Chondrocyte (in vitro differentiated cells): ENCODE results near the gene DPH2. TPM values are rescaled to one million over a fixed set of nuclear protein-coding genes. Genes with fewer than 3 reads are reported as not detected.

ENCODE experiments used
- DNase-seq: peaks from one replicate; pipeline ENCODE4 v3.0.0; 2021; ENCODE audit warnings: mixed read lengths, low spot score
- H3K27ac Mint-ChIP-seq: one replicate; pipeline ENCODE4 v1.8.0; 2021; ENCODE audit warnings: mild to moderate bottlenecking, moderate library complexity, mixed read lengths; ENCODE audit not compliant: unreplicated experiment
- H3K27me3 Mint-ChIP-seq: 2 replicates; pipeline ENCODE4 v1.8.0; 2021; ENCODE audit warnings: low read depth, mixed read lengths
- H3K36me3 Mint-ChIP-seq: 2 replicates; pipeline ENCODE4 v1.8.0; 2021; ENCODE audit warnings: low read depth, mixed read lengths
- H3K4me1 Mint-ChIP-seq: 2 replicates; pipeline ENCODE4 v1.8.0; 2021; ENCODE audit warnings: low read depth, mild to moderate bottlenecking, mixed read lengths
- H3K4me3 Mint-ChIP-seq: one replicate; pipeline ENCODE4 v1.8.0; 2021; ENCODE audit warnings: mild to moderate bottlenecking, moderate library complexity, mixed read lengths; ENCODE audit not compliant: unreplicated experiment
- H3K9me3 Mint-ChIP-seq: 2 replicates; pipeline ENCODE4 v1.8.0; 2021; ENCODE audit warnings: low read depth, mixed read lengths
- CTCF ChIP-seq: fragments of 200-600 bp; sonication (generic); IDR thresholded peaks from 2 replicates; pipeline ENCODE4 v1.5.0; 2021; ENCODE audit warnings: antibody characterized with exemption, mild to moderate bottlenecking, moderate library complexity
- total RNA-seq: library from RNA; stranded (reverse); gene quantifications from 3 replicates; pipeline ENCODE4 v1.2.1, GENCODE V29; 2021

The DPH2 gene
- total RNA-seq, 1 donor from 2014 or later = 22.4 TPM

DNA sequence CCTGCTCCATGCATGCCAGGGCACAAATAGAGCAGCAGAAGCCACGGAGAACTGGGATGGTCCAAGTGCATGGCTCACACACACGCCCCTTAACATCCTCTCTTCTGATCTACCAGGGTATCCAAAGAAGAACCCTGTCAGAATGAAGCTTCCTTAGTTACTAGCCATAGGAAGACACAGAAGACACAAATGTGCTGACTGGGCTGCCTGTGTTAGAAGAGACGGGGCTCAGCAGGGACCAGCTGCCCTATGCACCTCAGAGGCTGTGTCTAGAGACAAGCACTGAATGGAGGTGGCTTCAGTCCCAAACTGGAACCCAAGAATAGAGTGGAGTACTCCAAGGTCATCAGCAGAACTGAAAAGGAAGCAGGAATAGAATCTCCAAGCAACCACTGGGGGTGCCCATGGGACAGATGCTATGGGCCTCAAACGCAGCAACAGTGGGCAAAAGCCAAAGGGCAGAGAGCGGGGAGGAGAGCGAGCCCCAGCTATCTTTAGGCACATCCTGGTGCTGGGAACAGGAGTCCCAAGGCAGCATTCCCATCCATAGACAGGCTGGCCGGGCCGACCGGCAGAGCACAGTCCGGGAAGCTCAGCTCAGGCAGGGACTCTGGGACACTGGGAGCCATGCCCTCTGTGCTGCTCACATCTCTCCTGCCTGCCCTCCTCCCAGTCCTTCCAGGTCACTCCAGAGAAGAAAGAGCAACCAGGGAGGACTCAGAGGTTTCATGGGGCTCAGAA lies 51.9 kb downstream of the DPH2 start:
- H3K4me3 Mint-ChIP-seq = no peak overlapping the region
- H3K27ac Mint-ChIP-seq = no peak overlapping the region
- peaks cover 6% of the 10 kb centered on the region for H3K4me1 Mint-ChIP-seq
- H3K36me3 Mint-ChIP-seq = peaks cover 17% of the 10 kb centered on the region
- no peaks in the 10 kb centered on the region for H3K9me3 Mint-ChIP-seq
- DNase-seq = no peak
- TF ChIP-seq CTCF = no peak
- no peaks in the 10 kb centered on the region for H3K27me3 Mint-ChIP-seq

Other genes with a start within 250 kb of the DPH2 start
- 0.50 to 1.6 TPM (median 0.69 TPM) in 3 replicates for gene ARTN, start 36.2 kb upstream of the DPH2 start, total RNA-seq
- gene IPO13, start 23.1 kb upstream of the DPH2 start, total RNA-seq = 33.4 to 39.2 TPM (median 38.8 TPM) in 3 replicates
- 112 to 123 TPM (median 122 TPM) in 3 replicates for gene ATP6V0B, start 5.0 kb downstream of the DPH2 start, total RNA-seq
- gene B4GALT2, start 9.2 kb downstream of the DPH2 start, total RNA-seq = 94.8 to 109 TPM (median 99.4 TPM) in 3 replicates
- gene CCDC24, start 21.6 kb downstream of the DPH2 start, total RNA-seq = 5.4 to 6.8 TPM (median 6.3 TPM) in 3 replicates
- gene SLC6A9, start 61.5 kb downstream of the DPH2 start, total RNA-seq = 8.4 to 67.3 TPM (median 61.7 TPM) in 3 replicates
- 0.18 TPM in 1 of 3 replicates, not detected in the others for gene KLF17, start 148.8 kb downstream of the DPH2 start, total RNA-seq
- gene KLF18, start 171.6 kb downstream of the DPH2 start, total RNA-seq = not detected in 3 replicates
- gene DMAP1, start 243.5 kb downstream of the DPH2 start, total RNA-seq = 29.1 to 41.6 TPM (median 33.1 TPM) in 3 replicates